Thymus (tissue), 11 donors: ENCODE data around the gene NFATC2. TPM values are rescaled to one million over a fixed set of nuclear protein-coding genes. Genes with fewer than 3 reads are reported as not detected.

Experiments
- DNase-seq, 9 donors: peaks; one replicate each; pipeline ENCODE4 v3.0.0-alpha.2; 2013; ENCODE audit warnings: low spot score in 9 of 9, low read depth in 6 of 9, missing footprints in 1 of 9
- H3K27ac ChIP-seq, 2 donors: one replicate each; pipeline ENCODE4 v1.5.1; 2013; ENCODE audit warnings: control low read depth in 1 of 2, low read depth in 1 of 2, low read length in 1 of 2, mild to moderate bottlenecking in 1 of 2, moderate library complexity in 1 of 2
- H3K27me3 ChIP-seq, 2 donors: one replicate each; pipeline ENCODE4 v1.5.1; 2013; ENCODE audit warnings: low read length in 1 of 2; ENCODE audit not compliant: control insufficient read depth in 2 of 2, insufficient read depth in 1 of 2
- H3K36me3 ChIP-seq, 2 donors: one replicate each; pipeline ENCODE4 v1.5.1; 2013; ENCODE audit warnings: low read length in 1 of 2, mild to moderate bottlenecking in 1 of 2, moderate library complexity in 1 of 2; ENCODE audit not compliant: control insufficient read depth in 2 of 2, insufficient read depth in 2 of 2
- H3K4me1 ChIP-seq, 2 donors: one replicate each; pipeline ENCODE4 v1.5.1; 2013; ENCODE audit warnings: low read length in 2 of 2; ENCODE audit not compliant: control insufficient read depth in 2 of 2, insufficient read depth in 2 of 2
- H3K4me3 ChIP-seq, 2 donors: one replicate each; pipeline ENCODE4 v1.5.1; 2013; ENCODE audit warnings: low read length in 2 of 2, control low read depth in 1 of 2, mild to moderate bottlenecking in 1 of 2
- H3K9me3 ChIP-seq, 2 donors: one replicate each; pipeline ENCODE4 v1.5.1; 2013; ENCODE audit warnings: low read length in 1 of 2, mild to moderate bottlenecking in 1 of 2; ENCODE audit not compliant: control insufficient read depth in 2 of 2, insufficient read depth in 1 of 2
- WGBS: extraction: QIAGEN DNeasy Blood & Tissue Kit; methylation state at CpG from one replicate; pipeline ENCODE4 v1.1.7; 2013; 5-methylcytosine and 5-hydroxymethylcytosine counted together
- polyA plus RNA-seq: library from polyadenylated mRNA; stranded (reverse); fragments of 200-250 nt; gene quantifications from one replicate; pipeline ENCODE4 v1.2.3, GENCODE V29; 2013
- total RNA-seq: library from RNA; stranded (reverse); fragments of 120-200 nt; gene quantifications from one replicate; pipeline ENCODE4 v1.2.4, GENCODE V29; 2013
- donor health status: healthy.

Gene NFATC2
- total and polyA plus RNA-seq, 2 donors: 2.4 to 4.4 TPM

DNA sequence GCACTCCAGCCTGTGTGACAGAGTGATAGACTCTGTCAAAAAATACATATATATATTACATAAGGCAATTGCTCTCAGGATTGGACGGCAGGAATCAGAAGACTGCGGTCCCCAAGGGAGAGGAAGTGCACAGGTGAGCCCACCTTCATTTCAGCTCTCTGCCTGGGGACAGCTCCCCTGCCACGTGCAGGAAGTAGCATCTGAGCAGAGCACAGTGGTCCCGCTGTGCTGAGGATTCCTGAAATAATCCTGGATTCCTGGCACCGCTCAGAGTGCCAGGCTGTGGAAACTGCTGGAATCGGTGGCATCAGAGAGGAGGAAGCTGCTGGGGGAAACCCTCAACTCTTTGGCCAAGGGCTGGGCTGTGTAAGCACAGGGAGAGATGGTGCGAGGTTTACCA, 27.7 kb downstream of the NFATC2 start:
- 98% methylated on average over 7 of the region's 7 CpGs for WGBS
- H3K27me3 ChIP-seq: no peaks in the 10 kb centered on the region
- H3K4me3 ChIP-seq: no peak overlapping the region
- no peak overlapping the region for H3K27ac ChIP-seq
- peaks cover 0 to 19% of the 10 kb centered on the region in 2 donors for H3K4me1 ChIP-seq
- H3K36me3 ChIP-seq: no peaks in the 10 kb centered on the region
- no peak for DNase-seq
- H3K9me3 ChIP-seq: no peaks in the 10 kb centered on the region

DNA sequence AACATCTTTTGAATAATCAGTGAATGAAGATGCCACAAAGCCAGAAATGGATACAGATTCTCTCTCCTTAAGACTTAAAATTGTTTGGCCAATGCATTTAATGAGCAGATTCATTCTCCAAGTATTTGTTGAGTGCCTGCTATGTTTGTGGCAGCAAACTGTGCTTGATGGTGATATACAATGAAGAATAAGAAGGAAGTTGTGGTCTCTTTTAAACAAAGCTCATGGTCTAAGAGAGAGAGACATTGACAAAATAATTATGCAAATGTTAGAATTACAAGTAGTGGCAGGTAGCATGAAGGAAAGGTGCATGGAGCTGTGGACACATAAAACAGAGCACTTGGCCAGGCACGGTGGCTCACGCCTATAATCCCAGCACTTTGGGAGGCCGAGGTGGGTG, 28.3 kb downstream of the NFATC2 start:
- no peak for DNase-seq
- no peaks in the 10 kb centered on the region for H3K27me3 ChIP-seq
- H3K36me3 ChIP-seq: no peaks in the 10 kb centered on the region
- no peaks in the 10 kb centered on the region for H3K9me3 ChIP-seq
- no peak overlapping the region for H3K4me3 ChIP-seq
- H3K4me1 ChIP-seq: peaks cover 0 to 19% of the 10 kb centered on the region in 2 donors
- 98% methylated on average over 3 of the region's 3 CpGs for WGBS
- no peak overlapping the region for H3K27ac ChIP-seq

DNA sequence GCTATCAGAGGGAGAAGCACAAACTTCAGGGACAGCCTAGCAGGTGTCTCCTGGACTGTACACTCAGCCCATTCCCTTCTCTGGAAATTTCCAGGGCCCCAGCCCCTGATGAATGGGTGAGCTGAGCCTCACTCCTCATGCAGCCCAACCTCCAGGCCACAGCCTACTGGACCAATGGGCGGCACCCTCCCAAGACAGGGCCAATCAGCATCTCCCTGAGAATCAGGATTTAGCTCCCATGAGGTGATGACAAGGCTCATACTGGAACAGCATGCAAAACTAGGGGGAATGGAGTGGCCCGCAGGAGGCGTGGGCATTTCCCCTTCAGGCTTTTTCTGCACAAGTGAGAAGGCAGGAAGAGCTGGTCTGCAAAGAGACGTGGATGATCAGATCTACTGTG, 29.0 kb downstream of the NFATC2 start:
- WGBS: 94% methylated on average over 4 of the region's 4 CpGs
- Histone ChIP-seq H3K9me3 (no peaks in the 10 kb centered on the region), H3K4me3 (no peak overlapping the region), H3K4me1 (peaks cover 0 to 19% of the 10 kb centered on the region in 2 donors), H3K27me3 (no peaks in the 10 kb centered on the region), H3K36me3 (no peaks in the 10 kb centered on the region), H3K27ac (no peak overlapping the region)
- no peak for DNase-seq

DNA sequence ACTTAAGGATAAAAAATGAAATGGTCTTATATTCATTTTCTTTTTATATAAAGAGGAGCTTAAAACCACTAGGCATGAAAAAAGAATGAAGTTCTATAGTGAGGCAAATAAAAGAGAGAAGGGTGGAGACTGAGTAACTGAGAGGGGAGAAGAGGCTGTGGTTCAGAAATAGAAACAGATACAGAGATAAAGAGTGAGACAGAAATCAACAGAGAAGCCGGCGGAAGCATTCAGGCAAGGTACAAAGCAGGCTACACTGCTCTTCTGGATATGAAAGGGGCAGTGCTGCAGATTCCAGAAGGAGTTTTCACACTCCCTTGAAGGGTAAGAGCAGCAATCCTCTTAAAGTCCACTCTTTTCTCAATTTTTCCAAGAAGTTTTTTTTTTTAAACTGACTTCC, 29.9 kb downstream of the NFATC2 start:
- Histone ChIP-seq H3K9me3 (no peaks in the 10 kb centered on the region), H3K36me3 (no peaks in the 10 kb centered on the region), H3K4me3 (no peak overlapping the region), H3K27me3 (no peaks in the 10 kb centered on the region), H3K27ac (no peak overlapping the region), H3K4me1 (peaks cover 0 to 19% of the 10 kb centered on the region in 2 donors)
- peak in 5 of 9 donors; percentile 50 to 72 (median 54) for DNase-seq
- whole genome bisulfite sequencing: 35% methylated on average over 2 of the region's 2 CpGs

DNA sequence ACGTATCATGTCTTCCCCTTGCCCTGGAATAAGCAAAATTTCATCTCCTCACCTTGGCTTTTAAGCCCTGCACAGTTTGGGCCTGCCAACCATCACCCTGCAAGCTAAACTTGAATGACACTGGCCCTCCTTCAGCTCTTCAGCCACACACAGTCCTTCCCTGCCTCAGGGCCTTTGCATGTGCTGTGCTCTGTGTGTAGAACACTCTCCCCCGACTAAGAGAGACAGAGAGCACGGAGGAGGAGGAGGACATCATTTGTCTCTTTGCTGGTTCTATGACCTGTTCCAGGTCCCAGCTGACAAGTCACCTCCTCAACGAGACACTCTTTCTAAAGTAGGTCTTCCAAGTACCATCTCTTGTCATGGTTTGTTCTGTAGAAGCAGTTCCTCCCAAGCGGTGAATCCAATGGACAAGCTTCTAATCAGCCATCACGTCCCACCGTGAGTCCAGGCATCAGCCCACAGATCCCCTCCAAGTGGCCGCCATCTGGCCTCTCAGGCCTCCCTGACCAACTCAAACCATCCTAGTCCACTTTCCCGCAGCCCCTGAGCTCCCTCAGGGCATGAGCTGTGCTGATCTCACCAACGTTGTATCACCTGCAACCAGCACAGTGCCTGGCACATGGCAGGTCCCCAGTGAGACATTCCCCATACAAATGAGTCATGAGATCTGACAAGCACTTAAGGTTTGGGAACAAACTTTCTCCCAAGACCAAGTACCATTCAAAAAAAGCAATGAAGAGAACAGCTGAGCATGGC, 30.5 kb downstream of the NFATC2 start:
- H3K27me3 ChIP-seq: no peaks in the 10 kb centered on the region
- H3K36me3 ChIP-seq: no peaks in the 10 kb centered on the region
- no peak overlapping the region for H3K4me3 ChIP-seq
- peaks cover 0 to 19% of the 10 kb centered on the region in 2 donors for H3K4me1 ChIP-seq
- DNase-seq: no peak
- 95% methylated on average over 10 of the region's 10 CpGs for WGBS
- peak overlapping the region; percentile 11 to 21 for H3K27ac ChIP-seq
- H3K9me3 ChIP-seq: no peaks in the 10 kb centered on the region

DNA sequence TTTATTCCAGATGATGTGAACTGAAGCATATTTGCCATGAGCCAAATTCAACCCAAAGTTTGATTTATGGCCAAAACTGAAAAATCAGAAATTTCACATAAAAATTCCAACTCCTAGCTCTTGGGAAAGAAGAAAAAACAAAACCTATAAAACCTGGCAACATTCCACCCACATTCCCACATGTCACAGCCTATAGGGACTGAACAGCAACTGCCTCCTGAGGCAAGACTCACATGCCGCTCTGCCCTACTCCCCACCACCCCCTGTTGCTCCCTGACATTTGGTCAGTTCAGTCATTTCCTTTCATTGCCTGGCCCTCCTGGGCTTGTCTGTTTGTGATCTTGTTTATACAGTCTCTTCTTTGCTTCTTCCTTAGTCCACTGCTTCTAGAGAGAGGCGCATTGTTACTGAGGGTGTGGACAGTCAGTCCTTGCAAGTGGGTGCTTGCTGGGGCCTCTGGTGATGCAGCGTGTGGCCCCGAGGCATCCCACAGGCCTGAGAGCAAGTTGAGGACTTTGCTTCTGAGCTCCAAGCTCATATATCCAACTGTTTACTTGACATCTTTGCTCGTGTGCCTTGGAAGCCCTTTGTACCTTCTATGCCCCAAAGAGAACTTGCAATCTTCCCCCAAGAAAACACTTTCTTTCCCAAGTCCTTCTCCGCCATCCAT, 31.4 kb downstream of the NFATC2 start:
- no peak overlapping the region for H3K4me3 ChIP-seq
- H3K36me3 ChIP-seq: no peaks in the 10 kb centered on the region
- peaks cover 0 to 19% of the 10 kb centered on the region in 2 donors for H3K4me1 ChIP-seq
- no peak for DNase-seq
- no peaks in the 10 kb centered on the region for H3K27me3 ChIP-seq
- 98% methylated on average over 6 of the region's 6 CpGs for WGBS
- H3K27ac ChIP-seq: no peak overlapping the region
- no peaks in the 10 kb centered on the region for H3K9me3 ChIP-seq

DNA sequence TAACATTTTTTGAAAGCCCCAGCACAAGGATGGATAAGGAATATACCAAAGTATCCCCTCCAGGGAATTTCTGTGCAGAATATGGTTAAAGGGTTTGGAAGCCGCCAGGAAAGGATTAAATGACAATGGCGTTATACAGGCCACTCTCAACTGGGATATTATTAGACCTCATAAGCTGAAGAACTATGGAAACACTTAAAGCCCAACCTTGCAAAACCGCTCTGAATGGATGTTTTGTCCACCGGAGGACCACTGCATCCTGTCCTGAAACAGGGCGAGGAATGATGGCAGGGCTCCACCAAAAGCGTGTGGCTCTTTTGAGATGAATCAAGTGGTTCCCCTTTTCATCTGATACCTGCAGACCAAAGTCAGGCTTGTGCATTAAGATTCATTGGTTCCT, 32.4 kb downstream of the NFATC2 start:
- Histone ChIP-seq H3K4me3 (no peak overlapping the region), H3K9me3 (no peaks in the 10 kb centered on the region), H3K27me3 (no peaks in the 10 kb centered on the region), H3K36me3 (no peaks in the 10 kb centered on the region), H3K27ac (no peak overlapping the region), H3K4me1 (peaks cover 0 to 19% of the 10 kb centered on the region in 2 donors)
- DNase-seq: no peak
- 96% methylated on average over 6 of the region's 6 CpGs for WGBS

DNA sequence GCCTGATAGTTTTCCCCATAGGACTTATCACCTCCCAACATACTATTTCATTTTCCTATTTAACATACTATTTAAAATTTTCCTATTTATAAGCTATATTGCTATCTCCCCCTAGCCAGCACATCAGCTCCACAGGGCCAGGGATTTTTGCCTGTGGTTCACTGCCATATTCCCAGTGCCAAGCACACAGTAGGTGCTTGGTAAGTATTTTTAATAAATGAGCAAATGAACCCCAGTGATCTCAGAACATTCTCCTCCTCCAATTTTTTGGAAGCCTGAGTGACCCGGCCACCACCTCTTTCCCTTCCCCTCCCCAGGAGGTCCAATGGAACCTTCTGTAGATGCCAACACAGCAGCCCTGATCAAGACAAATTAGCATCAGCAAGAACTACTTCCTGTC, 33.3 kb downstream of the NFATC2 start:
- no peaks in the 10 kb centered on the region for H3K9me3 ChIP-seq
- WGBS: 95% methylated on average over 1 of the region's 1 CpG

DNA sequence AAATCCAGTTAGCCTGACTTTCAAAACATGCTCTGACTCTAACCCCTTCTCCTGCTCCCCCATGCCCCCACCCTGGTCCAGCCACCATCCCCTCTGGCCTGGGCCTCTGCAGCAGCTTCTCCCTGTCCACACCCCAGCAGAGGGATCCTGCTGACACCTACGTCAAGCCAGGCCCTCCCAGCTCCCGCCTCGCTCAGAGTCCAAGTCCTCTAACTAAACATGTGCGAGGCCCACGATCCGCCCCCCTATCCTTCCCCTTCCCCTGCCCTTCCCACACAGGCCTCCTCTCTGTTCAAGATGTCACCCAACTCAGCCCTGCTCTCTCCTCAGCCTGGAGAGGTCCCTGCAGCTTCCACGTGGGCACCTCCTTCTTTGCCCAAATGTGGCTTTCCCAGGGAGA, 33.7 kb downstream of the NFATC2 start:
- H3K9me3 ChIP-seq: no peaks in the 10 kb centered on the region
- peaks cover 0 to 19% of the 10 kb centered on the region in 2 donors for H3K4me1 ChIP-seq
- no peaks in the 10 kb centered on the region for H3K36me3 ChIP-seq
- no peak overlapping the region for H3K4me3 ChIP-seq
- no peaks in the 10 kb centered on the region for H3K27me3 ChIP-seq
- 97% methylated on average over 7 of the region's 7 CpGs for WGBS
- DNase-seq: no peak
- H3K27ac ChIP-seq: no peak overlapping the region

More for the DNA sequence above, 33.3 kb downstream of the NFATC2 start:
- Histone ChIP-seq H3K27ac (no peak overlapping the region), H3K36me3 (no peaks in the 10 kb centered on the region), H3K4me3 (no peak overlapping the region), H3K4me1 (peaks cover 0 to 19% of the 10 kb centered on the region in 2 donors), H3K27me3 (no peaks in the 10 kb centered on the region)
- DNase-seq: no peak
